Natural killer cell (primary cell): Measurements from ENCODE around the gene FOXP1. TPM values are rescaled to one million over a fixed set of nuclear protein-coding genes. Genes with fewer than 3 reads are reported as not detected.

Source experiments
- ATAC-seq, 3 donors: fragments of 150-1000 bp in 2 of 3; fragments of 200-7000 bp in 1 of 3; cut with Tn5 transposase; 1 replicate in 1 of 3; 2 replicates in 2 of 3; pipeline ENCODE4 v1.10.0; 2021; ENCODE audit warnings: mild to moderate bottlenecking in 2 of 3, moderate library complexity in 2 of 3
- DNase-seq, 2 donors: peaks; one replicate each; pipeline versions ENCODE4 v3.0.0 to v3.0.0-alpha.2; 2013 to 2021; ENCODE audit warnings: mixed read lengths in 1 of 2
- H3K27ac ChIP-seq: one replicate; pipeline ENCODE4 v1.5.1; 2013; ENCODE audit warnings: mild to moderate bottlenecking, low read length
- H3K27me3 ChIP-seq: one replicate; pipeline ENCODE4 v1.6.1; 2013; ENCODE audit warnings: low read length; ENCODE audit not compliant: control insufficient read depth, insufficient read depth
- H3K36me3 ChIP-seq: one replicate; pipeline ENCODE4 v1.6.1; 2013; ENCODE audit warnings: low read length; ENCODE audit not compliant: control insufficient read depth, insufficient read depth
- H3K4me1 ChIP-seq: one replicate; pipeline ENCODE4 v1.6.1; 2013; ENCODE audit warnings: low read length; ENCODE audit not compliant: control insufficient read depth, insufficient read depth
- H3K4me3 ChIP-seq: one replicate; pipeline ENCODE4 v1.5.1; 2013; ENCODE audit warnings: low read length
- H3K9me3 ChIP-seq: one replicate; pipeline ENCODE4 v1.6.1; 2013; ENCODE audit warnings: low read length; ENCODE audit not compliant: control insufficient read depth, insufficient read depth
- H3K27ac Mint-ChIP-seq, 2 donors: one replicate each; pipeline ENCODE4 v1.8.0; 2022; ENCODE audit warnings: mild to moderate bottlenecking in 2 of 2, mixed read lengths in 2 of 2, moderate library complexity in 1 of 2
- H3K27me3 Mint-ChIP-seq, 2 donors: one replicate each; pipeline ENCODE4 v1.8.0; 2022; ENCODE audit warnings: low read depth in 2 of 2, mixed read lengths in 2 of 2
- H3K36me3 Mint-ChIP-seq: one replicate; pipeline ENCODE4 v1.8.0; 2022; ENCODE audit warnings: mixed read lengths
- H3K4me1 Mint-ChIP-seq, 2 donors: one replicate each; pipeline ENCODE4 v1.8.0; 2022; ENCODE audit warnings: mixed read lengths in 2 of 2
- H3K4me3 Mint-ChIP-seq: one replicate; pipeline ENCODE4 v1.8.0; 2022; ENCODE audit warnings: mild to moderate bottlenecking, moderate library complexity, mixed read lengths
- H3K9me3 Mint-ChIP-seq, 2 donors: one replicate each; pipeline ENCODE4 v1.8.0; 2022; ENCODE audit warnings: mixed read lengths in 2 of 2
- CTCF ChIP-seq: fragments of 200-600 bp; IDR thresholded peaks from one replicate; pipeline ENCODE4 v1.8.0; 2022; ENCODE audit warnings: antibody characterized with exemption
- WGBS: methylation state at CpG from one replicate; pipeline ENCODE4 v1.1.7; 2013; ENCODE audit warnings: missing lambda C conversion rate; ENCODE audit not compliant: insufficient coverage; 5-methylcytosine and 5-hydroxymethylcytosine counted together
- intact Hi-C: fragments of 100-400 bp; cut with micrococcal nuclease; formaldehyde crosslinking; loops from one replicate; pipeline ENCODE4 v1.14.2; 2022
- total RNA-seq, 4 donors: library from RNA; stranded (reverse); fragments of 120-200 nt in 1 of 4; gene quantifications; one replicate each; pipeline versions ENCODE4 v1.2.3 to v1.2.4, GENCODE V29; 2013 to 2022

Gene FOXP1
- total RNA-seq, 3 donors from 2014 or later (not counting 1 experiment from before 2014, with no cell fraction given), result 166 to 185 (median 166) TPM

- Mint-ChIP-seq H3K9me3 (no peaks in the 10 kb centered on the region), H3K27me3 (no peaks in the 10 kb centered on the region), H3K4me1 (peaks cover 37 to 55% of the 10 kb centered on the region in 2 donors), H3K27ac (peak overlapping the region; percentile 93 to 95), H3K36me3 (no peaks in the 10 kb centered on the region), H3K4me3 (peak overlapping the region; percentile 70)
- no peaks in the 10 kb centered on the region for H3K9me3 ChIP-seq
- WGBS, result 94% methylated on average over 11 of the region's 12 CpGs
- intact Hi-C loops, result loop anchor here (2.0 to 5.0 kb wide), 3 partner anchors 34 to 197 kb away; no protein-coding TSS in a partner anchor
- H3K4me3 ChIP-seq, result no peak overlapping the region
- peak overlapping the region; percentile 91 for H3K27ac ChIP-seq
- H3K4me1 ChIP-seq, result peaks cover 24% of the 10 kb centered on the region
- H3K36me3 ChIP-seq, result no peaks in the 10 kb centered on the region
- DNase-seq, result peak in 1 of 2 donors; percentile 39
- no peak for TF ChIP-seq CTCF
- H3K27me3 ChIP-seq, result no peaks in the 10 kb centered on the region
- ATAC-seq, result no peak
Measured at GRCh38 chr3:71423151-71423906, 160.2 kb downstream of the FOXP1 start.

- Mint-ChIP-seq H3K9me3 (no peaks in the 10 kb centered on the region), H3K4me1 (peaks cover 47 to 56% of the 10 kb centered on the region in 2 donors), H3K36me3 (no peaks in the 10 kb centered on the region), H3K4me3 (peak overlapping the region; percentile 70), H3K27me3 (no peaks in the 10 kb centered on the region), H3K27ac (peak overlapping the region; percentile 93 to 95)
- Histone ChIP-seq H3K4me3 (no peak overlapping the region), H3K27me3 (no peaks in the 10 kb centered on the region), H3K36me3 (no peaks in the 10 kb centered on the region), H3K27ac (peak overlapping the region; percentile 91), H3K4me1 (peaks cover 26% of the 10 kb centered on the region), H3K9me3 (no peaks in the 10 kb centered on the region)
- DNase-seq (peak; percentile 28 to 79), ATAC-seq (peak; percentile 92 to 94 (median 93))
- intact Hi-C loops, result loop anchor here (1.0 to 5.0 kb wide), 4 partner anchors 22 to 195 kb away; no protein-coding TSS in a partner anchor
- TF ChIP-seq CTCF, result no peak
- WGBS, result 30% methylated on average over 8 of the region's 12 CpGs
Measured at GRCh38 chr3:71421820-71422566, 161.5 kb downstream of the FOXP1 start.

- Mint-ChIP-seq H3K36me3 (no peaks in the 10 kb centered on the region), H3K9me3 (no peaks in the 10 kb centered on the region), H3K4me3 (peak overlapping the region; percentile 70), H3K27ac (peak overlapping the region; percentile 93 to 95), H3K27me3 (no peaks in the 10 kb centered on the region), H3K4me1 (peaks cover 52 to 57% of the 10 kb centered on the region in 2 donors)
- Histone ChIP-seq H3K9me3 (no peaks in the 10 kb centered on the region), H3K4me1 (peaks cover 31% of the 10 kb centered on the region), H3K27ac (peak overlapping the region; percentile 91), H3K27me3 (no peaks in the 10 kb centered on the region), H3K4me3 (no peak overlapping the region), H3K36me3 (no peaks in the 10 kb centered on the region)
- intact Hi-C loops, result loop anchor here (5.0 kb wide), 2 partner anchors 36 to 71 kb away; no protein-coding TSS in a partner anchor
- DNase-seq (no peak), ATAC-seq (no peak)
- 66% methylated on average over 4 of the region's 4 CpGs for WGBS
- TF ChIP-seq CTCF, result no peak
Measured at GRCh38 chr3:71421475-71421819, 162.1 kb downstream of the FOXP1 start.
